Lung (tissue), 12 donors: ENCODE results near the gene MRPS11. TPM values are rescaled to one million over a fixed set of nuclear protein-coding genes. Genes with fewer than 3 reads are reported as not detected.

Source experiments
- ATAC-seq: fragments of 200-7000 bp; cut with Tn5 transposase; one replicate; pipeline ENCODE4 v1.9.1; 2020; ENCODE audit warnings: moderate number of reproducible peaks; ENCODE audit not compliant: insufficient read depth, low FRiP score
- DNase-seq, 3 donors: peaks; one replicate each; pipeline ENCODE4 v3.0.0-alpha.2; 2013 to 2017
- H3K27ac ChIP-seq, 2 donors: one replicate each; pipeline ENCODE4 v1.5.1; 2013; ENCODE audit warnings: mild to moderate bottlenecking in 2 of 2, moderate library complexity in 2 of 2, control low read depth in 1 of 2, inconsistent platforms in 1 of 2, low read depth in 1 of 2, low read length in 1 of 2
- H3K27me3 ChIP-seq, 3 donors: one replicate each; pipeline ENCODE4 v1.5.1; 2013; ENCODE audit warnings: low read length in 2 of 3; ENCODE audit not compliant: control insufficient read depth in 3 of 3, insufficient read depth in 3 of 3
- H3K36me3 ChIP-seq, 4 donors: one replicate each; pipeline ENCODE4 v1.5.1; 2013; ENCODE audit warnings: low read length in 4 of 4, mild to moderate bottlenecking in 1 of 4, moderate library complexity in 1 of 4; ENCODE audit not compliant: control insufficient read depth in 4 of 4, insufficient read depth in 4 of 4
- H3K4me1 ChIP-seq, 5 donors: one replicate each; pipeline ENCODE4 v1.5.1; 2013; ENCODE audit warnings: low read length in 5 of 5, mild to moderate bottlenecking in 2 of 5, moderate library complexity in 1 of 5; ENCODE audit not compliant: control insufficient read depth in 5 of 5, insufficient read depth in 5 of 5
- H3K4me3 ChIP-seq: one replicate; pipeline ENCODE4 v1.5.1; 2013; ENCODE audit warnings: mild to moderate bottlenecking, control low read depth, moderate library complexity
- H3K9ac ChIP-seq, 2 donors: one replicate each; pipeline ENCODE4 v1.5.1; 2013; ENCODE audit warnings: low read length in 2 of 2, control low read depth in 1 of 2; ENCODE audit not compliant: insufficient read depth in 1 of 2
- H3K9me3 ChIP-seq, 4 donors: one replicate each; pipeline ENCODE4 v1.5.1; 2013; ENCODE audit warnings: low read length in 3 of 4, mild to moderate bottlenecking in 1 of 4, moderate library complexity in 1 of 4; ENCODE audit not compliant: control insufficient read depth in 4 of 4, insufficient read depth in 3 of 4
- CTCF ChIP-seq: IDR thresholded peaks from 2 replicates; pipeline ENCODE4 v1.5.1; 2012; ENCODE audit warnings: mild to moderate bottlenecking; ENCODE audit errors: control extremely low read depth, extremely low read depth
- WGBS, 2 donors: extraction: QIAGEN DNeasy Blood & Tissue Kit; methylation state at CpG; one replicate each; pipeline ENCODE4 v1.1.7; 2013; 5-methylcytosine and 5-hydroxymethylcytosine counted together
- polyA plus RNA-seq, 2 donors: library from polyadenylated mRNA; stranded (reverse); fragments of 200-250 nt; gene quantifications; one replicate each; pipeline ENCODE4 v1.2.1, GENCODE V29; 2013
- total RNA-seq, 2 donors: library from RNA; depleted of rRNA in 1 of 2; stranded (reverse); fragments of >200 nt in 1 of 2; gene quantifications; one replicate each; pipeline ENCODE4 v1.2.1, GENCODE V29; 2014 to 2021
- donor health status: control.
- donor health status: control.
- donor health status: Bipolar disorder and iron deficiency.
- donor health status: healthy.
- donor health status: DM: yes; HTN: yes; CAD: no.

Gene MRPS11
- total and polyA plus RNA-seq, 4 donors, result 31.2 to 43.4 (median 37.6) TPM

GRCh38 chr15:88504445-88504844 is 36.9 kb downstream of the MRPS11 start:
- no peak overlapping the region for H3K9ac ChIP-seq
- H3K36me3 ChIP-seq, result peaks cover under 1 to 17% (median 6%) of the 10 kb centered on the region in 4 donors
- no peaks in the 10 kb centered on the region for H3K9me3 ChIP-seq
- ATAC-seq (no peak), DNase-seq (no peak)
- H3K4me3 ChIP-seq, result no peak overlapping the region
- no peak overlapping the region for H3K27ac ChIP-seq
- 80 to 86% methylated on average over 1 of the region's 1 CpG for WGBS, 2 donors
- H3K4me1 ChIP-seq, result no peaks in the 10 kb centered on the region
- TF ChIP-seq CTCF, result no peak
- H3K27me3 ChIP-seq, result no peaks in the 10 kb centered on the region

GRCh38 chr15:88505721-88506120 is 38.2 kb downstream of the MRPS11 start:
- Histone ChIP-seq H3K4me1 (no peaks in the 10 kb centered on the region), H3K27me3 (no peaks in the 10 kb centered on the region), H3K4me3 (no peak overlapping the region), H3K27ac (no peak overlapping the region), H3K9me3 (no peaks in the 10 kb centered on the region), H3K36me3 (peaks cover 6 to 26% (median 12%) of the 10 kb centered on the region in 4 donors), H3K9ac (no peak overlapping the region)
- no peak for TF ChIP-seq CTCF
- DNase-seq (no peak), ATAC-seq (no peak)
- 96 to 100% methylated on average over 2 of the region's 2 CpGs for WGBS, 2 donors

GRCh38 chr15:88506628-88507027 is 39.1 kb downstream of the MRPS11 start:
- TF ChIP-seq CTCF, result no peak
- peaks cover 11 to 34% (median 14%) of the 10 kb centered on the region in 4 donors for H3K36me3 ChIP-seq
- peak in 1 of 3 donors; percentile 2 for DNase-seq

GRCh38 chr15:88509321-88509720 is 41.8 kb downstream of the MRPS11 start:
- Histone ChIP-seq H3K4me3 (no peak overlapping the region), H3K4me1 (no peaks in the 10 kb centered on the region), H3K27me3 (no peaks in the 10 kb centered on the region), H3K9ac (no peak overlapping the region), H3K27ac (no peak overlapping the region), H3K36me3 (peaks cover 16 to 39% (median 23%) of the 10 kb centered on the region in 4 donors), H3K9me3 (no peaks in the 10 kb centered on the region)
- no peak for DNase-seq
- ATAC-seq, result no peak
- TF ChIP-seq CTCF, result no peak
- 93 to 96% methylated on average over 4 of the region's 4 CpGs for WGBS, 2 donors

More at GRCh38 chr15:88506628-88507027, 39.1 kb downstream of the MRPS11 start:
- no peak overlapping the region for H3K9ac ChIP-seq
- no peaks in the 10 kb centered on the region for H3K4me1 ChIP-seq
- no peak overlapping the region for H3K27ac ChIP-seq
- no peak overlapping the region for H3K4me3 ChIP-seq
- no peaks in the 10 kb centered on the region for H3K27me3 ChIP-seq
- ATAC-seq, result no peak
- no peaks in the 10 kb centered on the region for H3K9me3 ChIP-seq
